Gastroesophageal sphincter (tissue), 4 donors: ENCODE data around the gene ATF2. TPM values are rescaled to one million over a fixed set of nuclear protein-coding genes. Genes with fewer than 3 reads are reported as not detected.

Source experiments
- ATAC-seq: fragments of 150-250 bp; one replicate; pipeline ENCODE4 v1.9.1; 2016; ENCODE audit warnings: mild to moderate bottlenecking, moderate library complexity
- H3K27ac ChIP-seq, 4 donors: fragments of 200-600 bp; sonication (generic) in 3 of 4; 1 replicate in 3 of 4; 2 replicates in 1 of 4; pipeline ENCODE4 v1.5.1; 2016 to 2019
- H3K27me3 ChIP-seq: fragments of 200-600 bp; sonication (generic); one replicate; pipeline ENCODE4 v1.5.1; 2019
- H3K36me3 ChIP-seq, 2 donors: fragments of 200-600 bp; sonication (generic); one replicate each; pipeline ENCODE4 v1.5.1; 2019; ENCODE audit warnings: control low read depth in 1 of 2
- H3K4me1 ChIP-seq, 3 donors: fragments of 200-600 bp; sonication (generic); 1 replicate in 2 of 3; 2 replicates in 1 of 3; pipeline ENCODE4 v1.5.1; 2016 to 2019; ENCODE audit warnings: control low read depth in 2 of 3
- H3K4me3 ChIP-seq, 2 donors: fragments of 200-600 bp; sonication (generic); one replicate each; pipeline ENCODE4 v1.5.1; 2019; ENCODE audit warnings: mild to moderate bottlenecking in 1 of 2, moderate library complexity in 1 of 2
- H3K9me3 ChIP-seq, 3 donors: fragments of 200-600 bp; sonication (generic); one replicate each; pipeline ENCODE4 v1.5.1; 2017 to 2019; ENCODE audit warnings: control low read depth in 2 of 3
- CTCF ChIP-seq, 4 experiments: fragments of 200-600 bp in 2 of 4; fragments of 450-650 bp in 2 of 4; sonication (generic) in 1 of 4; IDR thresholded peaks; one replicate each; pipeline ENCODE4 v1.5.1; 2017 to 2019; ENCODE audit warnings: antibody characterized with exemption in 4 of 4, mild to moderate bottlenecking in 2 of 4, moderate library complexity in 2 of 4
- EP300 ChIP-seq: sonication (generic); formaldehyde crosslinking; IDR thresholded peaks from one replicate; pipeline ENCODE4 v1.6.1; 2017; ENCODE audit warnings: antibody characterized with exemption, mild to moderate bottlenecking
- POLR2A ChIP-seq, 2 donors: fragments of 450-650 bp; IDR thresholded peaks; one replicate each; pipeline ENCODE4 v1.6.1; 2017; ENCODE audit warnings: antibody characterized with exemption in 2 of 2, mild to moderate bottlenecking in 2 of 2, moderate library complexity in 1 of 2
- POLR2AphosphoS5 ChIP-seq: sonication (generic); formaldehyde crosslinking; IDR thresholded peaks from one replicate; pipeline ENCODE4 v1.6.1; 2017; ENCODE audit warnings: antibody characterized with exemption
- WGBS, 2 donors: methylation state at CpG; one replicate each; pipeline ENCODE4 v1.1.5; 2018; ENCODE audit warnings: low coverage in 1 of 2; 5-methylcytosine and 5-hydroxymethylcytosine counted together
- total RNA-seq, 4 donors: library from RNA; depleted of rRNA; stranded (reverse); fragments of >200 nt; gene quantifications; one replicate each; pipeline ENCODE4 v1.1.0, GENCODE V29; 2016

The ATF2 gene
- total RNA-seq, 4 donors from 2014 or later: 37.1 to 64.4 (median 49.3) TPM

- H3K9me3 ChIP-seq: no peaks in the 10 kb centered on the region
- WGBS, 2 donors: 37 to 56% methylated on average over 2 of the region's 2 CpGs
- H3K27me3 ChIP-seq: no peaks in the 10 kb centered on the region
- H3K4me1 ChIP-seq: peaks cover 0 to 28% (median 0%) of the 10 kb centered on the region in 3 donors
- peaks cover 0 to 6% of the 10 kb centered on the region in 2 donors for H3K36me3 ChIP-seq
- no peak overlapping the region for H3K27ac ChIP-seq
- TF ChIP-seq EP300: no peak
- no peak for TF ChIP-seq CTCF (IDR thresholded peaks at IDR 0.05)
- no peak for TF ChIP-seq POLR2A (IDR thresholded peaks at IDR 0.05)
- TF ChIP-seq POLR2AphosphoS5: no peak
- no peak for ATAC-seq
- no peak overlapping the region for H3K4me3 ChIP-seq
Observed at GRCh38 chr2:175140332-175140731, 27.7 kb downstream of the ATF2 start.

GRCh38 chr2:175137793-175138192, 30.2 kb downstream of the ATF2 start:
- no peak for ATAC-seq
- Histone ChIP-seq H3K4me3 (no peak overlapping the region), H3K36me3 (peaks cover 0 to 15% of the 10 kb centered on the region in 2 donors), H3K27me3 (no peaks in the 10 kb centered on the region), H3K27ac (no peak overlapping the region), H3K9me3 (no peaks in the 10 kb centered on the region), H3K4me1 (peaks cover 0 to 26% (median 0%) of the 10 kb centered on the region in 3 donors)
- TF ChIP-seq POLR2AphosphoS5 (no peak), POLR2A (IDR thresholded peaks at IDR 0.05) (no peak), EP300 (no peak), CTCF (IDR thresholded peaks at IDR 0.05) (no peak)
- 85 to 93% methylated on average over 2 of the region's 2 CpGs for WGBS, 2 donors

- H3K4me3 ChIP-seq: no peak overlapping the region
- H3K9me3 ChIP-seq: no peaks in the 10 kb centered on the region
- H3K4me1 ChIP-seq: peaks cover 0 to 30% (median 0%) of the 10 kb centered on the region in 3 donors
- TF ChIP-seq POLR2A (IDR thresholded peaks at IDR 0.05) (no peak), POLR2AphosphoS5 (no peak), CTCF (IDR thresholded peaks at IDR 0.05) (no peak), EP300 (no peak)
- peaks cover 0 to 16% of the 10 kb centered on the region in 2 donors for H3K36me3 ChIP-seq
- no peaks in the 10 kb centered on the region for H3K27me3 ChIP-seq
- ATAC-seq: no peak
- no peak overlapping the region for H3K27ac ChIP-seq
Observed at GRCh38 chr2:175136334-175137215, 31.4 kb downstream of the ATF2 start.

GRCh38 chr2:175135862-175136261, 32.1 kb downstream of the ATF2 start:
- no peak overlapping the region for H3K4me3 ChIP-seq

More at GRCh38 chr2:175135862-175136261, 32.1 kb downstream of the ATF2 start:
- ATAC-seq: no peak
- H3K27me3 ChIP-seq: no peaks in the 10 kb centered on the region
- H3K36me3 ChIP-seq: peaks cover 0 to 11% of the 10 kb centered on the region in 2 donors
- WGBS, 2 donors: 66 to 90% methylated on average over 2 of the region's 2 CpGs
- H3K4me1 ChIP-seq: peaks cover 0 to 37% (median 0%) of the 10 kb centered on the region in 3 donors
- TF ChIP-seq CTCF (IDR thresholded peaks at IDR 0.05): no peak
- TF ChIP-seq POLR2AphosphoS5: no peak
- no peak for TF ChIP-seq POLR2A (IDR thresholded peaks at IDR 0.05)
- no peak for TF ChIP-seq EP300
- H3K9me3 ChIP-seq: no peaks in the 10 kb centered on the region
- H3K27ac ChIP-seq: no peak overlapping the region
